OCI-LY1 (cell line): ENCODE results near the gene DFFA.

Experiments used
- EZH2 ChIP-seq: fragments of 200-600 bp; sonication (generic), shearing (Covaris generic); IDR thresholded peaks from 2 replicates; pipeline ENCODE4 v1.8.0; 2017; ENCODE audit warnings: borderline replicate concordance, mixed run types, mild to moderate bottlenecking, antibody characterized with exemption, low read length, moderate library complexity, mixed read lengths
- TF ChIP-seq, protein P1 (sequence below): fragments of 200-600 bp; sonication (generic), shearing (Covaris generic); IDR thresholded peaks from 2 replicates; pipeline ENCODE4 v1.5.1; 2017; ENCODE audit warnings: mild to moderate bottlenecking, antibody characterized with exemption, low read length, moderate library complexity, mixed read lengths

DNA sequence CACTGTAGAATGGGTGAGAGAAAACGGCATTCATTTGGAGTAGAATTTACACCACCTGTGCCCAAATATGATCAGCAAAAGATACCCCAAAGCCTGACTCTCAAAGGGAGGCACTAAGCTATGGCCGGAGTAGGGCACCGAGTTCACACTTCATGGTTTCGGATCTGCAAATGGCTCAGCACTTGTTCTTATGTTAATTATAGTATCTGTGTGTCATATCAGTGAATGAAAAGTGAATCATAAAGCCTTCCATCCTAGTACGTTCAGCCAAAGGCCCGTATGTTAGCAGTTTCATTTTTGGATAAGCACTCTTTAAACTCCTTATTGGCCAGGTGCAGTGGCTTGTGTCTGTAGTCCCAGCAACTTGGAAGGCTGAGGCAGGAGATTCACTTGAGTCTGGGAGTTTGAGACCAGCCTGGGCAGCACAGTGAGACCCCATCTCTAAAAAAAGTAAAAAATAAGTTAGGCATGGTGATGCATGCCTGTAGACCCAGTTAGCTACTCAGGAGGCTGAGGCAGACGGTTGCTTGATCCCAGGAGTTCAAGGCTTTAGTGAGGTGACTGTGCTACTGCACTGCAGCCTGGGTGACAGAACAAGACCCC is 27.4 kb downstream of the DFFA start:
- TF ChIP-seq, protein P1, sequence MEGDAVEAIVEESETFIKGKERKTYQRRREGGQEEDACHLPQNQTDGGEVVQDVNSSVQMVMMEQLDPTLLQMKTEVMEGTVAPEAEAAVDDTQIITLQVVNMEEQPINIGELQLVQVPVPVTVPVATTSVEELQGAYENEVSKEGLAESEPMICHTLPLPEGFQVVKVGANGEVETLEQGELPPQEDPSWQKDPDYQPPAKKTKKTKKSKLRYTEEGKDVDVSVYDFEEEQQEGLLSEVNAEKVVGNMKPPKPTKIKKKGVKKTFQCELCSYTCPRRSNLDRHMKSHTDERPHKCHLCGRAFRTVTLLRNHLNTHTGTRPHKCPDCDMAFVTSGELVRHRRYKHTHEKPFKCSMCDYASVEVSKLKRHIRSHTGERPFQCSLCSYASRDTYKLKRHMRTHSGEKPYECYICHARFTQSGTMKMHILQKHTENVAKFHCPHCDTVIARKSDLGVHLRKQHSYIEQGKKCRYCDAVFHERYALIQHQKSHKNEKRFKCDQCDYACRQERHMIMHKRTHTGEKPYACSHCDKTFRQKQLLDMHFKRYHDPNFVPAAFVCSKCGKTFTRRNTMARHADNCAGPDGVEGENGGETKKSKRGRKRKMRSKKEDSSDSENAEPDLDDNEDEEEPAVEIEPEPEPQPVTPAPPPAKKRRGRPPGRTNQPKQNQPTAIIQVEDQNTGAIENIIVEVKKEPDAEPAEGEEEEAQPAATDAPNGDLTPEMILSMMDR = no peak
- TF ChIP-seq EZH2 = no peak
